K562 (cell line): ENCODE measurements around the gene SND1. TPM values are rescaled to one million over a fixed set of nuclear protein-coding genes. Genes with fewer than 3 reads are reported as not detected.

Source experiments
- ATF1 ChIP-seq, 2 experiments: fragments of 450-650 bp in 1 of 2; IDR thresholded peaks; 2 replicates each; pipeline ENCODE4 v1.6.1; 2016; ENCODE audit warnings: missing compliant biosample characterization in 1 of 2, missing genetic modification characterization in 1 of 2
- CEBPG ChIP-seq, 3 experiments: fragments of 200-800 bp in 1 of 3; sonication (Bioruptor generic) in 1 of 3; sonication (generic) in 1 of 3; formaldehyde crosslinking in 1 of 3; IDR thresholded peaks in 2 of 3; conservative IDR thresholded peaks in 1 of 3; 2 replicates each; pipeline versions ENCODE4 v1.6.1 to v1.8.0; 2016 to 2022; ENCODE audit warnings: missing compliant biosample characterization in 2 of 3, missing genetic modification characterization in 2 of 3, mild to moderate bottlenecking in 1 of 3, missing genetic modification reagents in 1 of 3
- HSF4 ChIP-seq: fragments of 250-450 bp; sonication (Bioruptor Pico); IDR thresholded peaks from 2 replicates; pipeline ENCODE4 v2.1.2; 2022; ENCODE audit warnings: mild to moderate bottlenecking, moderate library complexity, borderline replicate concordance
- KDM5B ChIP-seq: fragments of 200-600 bp; sonication (generic); IDR thresholded peaks from 2 replicates; pipeline ENCODE4 v1.6.1; 2012; ENCODE audit warnings: low read depth, mild to moderate bottlenecking, moderate library complexity, low read length, control low read depth, inconsistent platforms; ENCODE audit not compliant: insufficient replicate concordance
- MCM7 ChIP-seq, 2 experiments: fragments of 450-650 bp; IDR thresholded peaks; 2 replicates each; pipeline ENCODE4 v1.6.1; 2016 to 2018
- MTA2 ChIP-seq: fragments of 450-650 bp; IDR thresholded peaks from 2 replicates; pipeline ENCODE4 v1.6.1; 2016; ENCODE audit warnings: low read depth
- NFIX ChIP-seq: fragments of 250-450 bp; sonication (Bioruptor Pico); IDR thresholded peaks from 2 replicates; pipeline ENCODE4 v1.4.0; 2020; ENCODE audit warnings: low read depth, mild to moderate bottlenecking, moderate library complexity
- POLR2H ChIP-seq: IDR thresholded peaks from 2 replicates; pipeline ENCODE4 v1.6.1; 2016; ENCODE audit warnings: missing genetic modification characterization, low read depth, mild to moderate bottlenecking, control low read depth, missing compliant biosample characterization, moderate library complexity
- RAD21 ChIP-seq, 2 experiments: fragments of 250-450 bp in 1 of 2; fragments of 450-650 bp in 1 of 2; sonication (Bioruptor Pico) in 1 of 2; formaldehyde crosslinking in 1 of 2; IDR thresholded peaks in 1 of 2; conservative IDR thresholded peaks in 1 of 2; 2 replicates each; pipeline versions ENCODE4 v1.4.0 to v1.8.0; 2020 to 2022; ENCODE audit warnings: mild to moderate bottlenecking in 2 of 2, moderate library complexity in 1 of 2
- SMAD3 ChIP-seq: fragments of 450-650 bp; formaldehyde crosslinking; conservative IDR thresholded peaks from 2 replicates; pipeline ENCODE4 v1.4.0; 2020; ENCODE audit warnings: mild to moderate bottlenecking
- TEAD2 ChIP-seq: fragments of 450-650 bp; IDR thresholded peaks from 2 replicates; pipeline ENCODE4 v1.6.1; 2016; ENCODE audit warnings: missing genetic modification characterization, control low read depth, missing compliant biosample characterization
- XRCC3 ChIP-seq: fragments of 450-650 bp; IDR thresholded peaks from 2 replicates; pipeline ENCODE4 v1.6.1; 2017; ENCODE audit warnings: mild to moderate bottlenecking, moderate library complexity
- ZC3H4 ChIP-seq: sonication (generic); formaldehyde crosslinking; IDR thresholded peaks from 2 replicates; pipeline ENCODE4 v1.9.0; 2021; ENCODE audit warnings: missing genetic modification reagents, borderline replicate concordance
- ZFP36 ChIP-seq: fragments of 150-350 bp; IDR thresholded peaks from 2 replicates; pipeline ENCODE4 v1.6.1; 2018; ENCODE audit warnings: low read length, low read depth; ENCODE audit not compliant: partially characterized antibody
- ZNF23 ChIP-seq: fragments of 250-450 bp; sonication (Bioruptor Pico); IDR thresholded peaks from 2 replicates; pipeline ENCODE4 v1.4.0; 2020; ENCODE audit warnings: mild to moderate bottlenecking
- ZNF589 ChIP-seq: fragments of 200-800 bp; sonication (Bioruptor generic); IDR thresholded peaks from 2 replicates; pipeline ENCODE4 v1.6.1; 2016; ENCODE audit warnings: low read depth, missing genetic modification characterization, missing compliant biosample characterization
- polyA plus RNA-seq, 8 experiments: library from polyadenylated mRNA; depleted of rRNA in 4 of 8; stranded (reverse) in 5 of 8; unstranded in 3 of 8; fragments of >200 nt; fragmentation: Nextera tagmentation in 2 of 8; fragmentation: Illumina TruSeq in 1 of 8; extraction: Ambion mirVana in 2 of 8; extraction: Trizol in 1 of 8; gene quantifications; 2 replicates each; pipeline versions ENCODE4 v1.2.1 to v1.2.3, GENCODE V29; 2011 to 2014; ENCODE audit warnings: inconsistent platforms in 1 of 8, missing spikeins in 1 of 8
- total RNA-seq, 7 experiments: library from RNA; depleted of rRNA in 6 of 7; stranded (reverse); fragments of >200 nt in 6 of 7; fragmentation: Illumina TruSeq in 2 of 7; extraction: Trizol in 2 of 7; gene quantifications; 2 replicates each; pipeline versions ENCODE4 v1.2.1 to v1.2.3, GENCODE V29; 2011 to 2021; ENCODE audit warnings: low replicate concordance in 1 of 7
- TF ChIP-seq, protein P1 (sequence below), 2 experiments: fragments of 150-350 bp in 1 of 2; IDR thresholded peaks; 2 replicates each; pipeline ENCODE4 v1.6.1; 2012 to 2016; ENCODE audit warnings: low read depth in 2 of 2, low read length in 2 of 2, mild to moderate bottlenecking in 1 of 2, moderate library complexity in 1 of 2
- TF ChIP-seq, protein P2 (sequence below): fragments of 250-450 bp; sonication (Bioruptor Pico); IDR thresholded peaks from 2 replicates; pipeline ENCODE4 v1.5.0; 2020; ENCODE audit warnings: mild to moderate bottlenecking

SND1 gene
- total and polyA plus RNA-seq, 9 of the 15 experiments (the other 6 are each of a cell fraction or from before 2014, with no cell fraction given): 46.5 to 307 (median 191) TPM

- TF ChIP-seq HSF4 (CRISPR knock-in tag) (0 out of 2 replicates have a peak, but pooled peaks have one; percentile 13), ZC3H4 (CRISPR knock-in tag) (no peak), RAD21 (CRISPR knock-in tag; conservative IDR thresholded peaks at IDR 0.05 in 1 of 2, IDR thresholded peaks at IDR 0.05 in 1 of 2) (no peak), ZNF23 (no peak), ZNF589 (peak; percentile 80), ATF1 (CRISPR knock-in tag; IDR thresholded peaks at IDR 0.05) (no peak), ATF1 (tag; IDR thresholded peaks at IDR 0.05) (no peak), TEAD2 (tag) (peak; percentile 78), XRCC3 (no peak), SMAD3 (CRISPR knock-in tag) (no peak), CEBPG (CRISPR knock-in tag; IDR thresholded peaks at IDR 0.05) (peak; percentile 80), CEBPG (tag; conservative IDR thresholded peaks at IDR 0.05 in 1 of 2, IDR thresholded peaks at IDR 0.05 in 1 of 2) (peak; percentile 56 to 88; a peak in 3 of 4 replicates), ZFP36 (peak; percentile 41), POLR2H (0 out of 2 replicates have a peak, but pooled peaks have one; percentile 31), MCM7 (IDR thresholded peaks at IDR 0.05) (no peak), MTA2 (peak; percentile 93), NFIX (CRISPR knock-in tag) (no peak), KDM5B (no peak)
- TF ChIP-seq, protein P1, sequence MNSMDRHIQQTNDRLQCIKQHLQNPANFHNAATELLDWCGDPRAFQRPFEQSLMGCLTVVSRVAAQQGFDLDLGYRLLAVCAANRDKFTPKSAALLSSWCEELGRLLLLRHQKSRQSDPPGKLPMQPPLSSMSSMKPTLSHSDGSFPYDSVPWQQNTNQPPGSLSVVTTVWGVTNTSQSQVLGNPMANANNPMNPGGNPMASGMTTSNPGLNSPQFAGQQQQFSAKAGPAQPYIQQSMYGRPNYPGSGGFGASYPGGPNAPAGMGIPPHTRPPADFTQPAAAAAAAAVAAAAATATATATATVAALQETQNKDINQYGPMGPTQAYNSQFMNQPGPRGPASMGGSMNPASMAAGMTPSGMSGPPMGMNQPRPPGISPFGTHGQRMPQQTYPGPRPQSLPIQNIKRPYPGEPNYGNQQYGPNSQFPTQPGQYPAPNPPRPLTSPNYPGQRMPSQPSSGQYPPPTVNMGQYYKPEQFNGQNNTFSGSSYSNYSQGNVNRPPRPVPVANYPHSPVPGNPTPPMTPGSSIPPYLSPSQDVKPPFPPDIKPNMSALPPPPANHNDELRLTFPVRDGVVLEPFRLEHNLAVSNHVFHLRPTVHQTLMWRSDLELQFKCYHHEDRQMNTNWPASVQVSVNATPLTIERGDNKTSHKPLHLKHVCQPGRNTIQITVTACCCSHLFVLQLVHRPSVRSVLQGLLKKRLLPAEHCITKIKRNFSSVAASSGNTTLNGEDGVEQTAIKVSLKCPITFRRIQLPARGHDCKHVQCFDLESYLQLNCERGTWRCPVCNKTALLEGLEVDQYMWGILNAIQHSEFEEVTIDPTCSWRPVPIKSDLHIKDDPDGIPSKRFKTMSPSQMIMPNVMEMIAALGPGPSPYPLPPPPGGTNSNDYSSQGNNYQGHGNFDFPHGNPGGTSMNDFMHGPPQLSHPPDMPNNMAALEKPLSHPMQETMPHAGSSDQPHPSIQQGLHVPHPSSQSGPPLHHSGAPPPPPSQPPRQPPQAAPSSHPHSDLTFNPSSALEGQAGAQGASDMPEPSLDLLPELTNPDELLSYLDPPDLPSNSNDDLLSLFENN (IDR thresholded peaks at IDR 0.05; ENCODE audit: low read depth in 2 of 2, low read length in 2 of 2): peak in 1 of 2 experiments; percentile 67; a peak in 1 of 4 replicates
- TF ChIP-seq, protein P2, sequence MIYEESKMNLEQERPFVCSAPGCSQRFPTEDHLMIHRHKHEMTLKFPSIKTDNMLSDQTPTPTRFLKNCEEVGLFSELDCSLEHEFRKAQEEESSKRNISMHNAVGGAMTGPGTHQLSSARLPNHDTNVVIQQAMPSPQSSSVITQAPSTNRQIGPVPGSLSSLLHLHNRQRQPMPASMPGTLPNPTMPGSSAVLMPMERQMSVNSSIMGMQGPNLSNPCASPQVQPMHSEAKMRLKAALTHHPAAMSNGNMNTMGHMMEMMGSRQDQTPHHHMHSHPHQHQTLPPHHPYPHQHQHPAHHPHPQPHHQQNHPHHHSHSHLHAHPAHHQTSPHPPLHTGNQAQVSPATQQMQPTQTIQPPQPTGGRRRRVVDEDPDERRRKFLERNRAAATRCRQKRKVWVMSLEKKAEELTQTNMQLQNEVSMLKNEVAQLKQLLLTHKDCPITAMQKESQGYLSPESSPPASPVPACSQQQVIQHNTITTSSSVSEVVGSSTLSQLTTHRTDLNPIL (CRISPR knock-in tag): no peak
Observed at GRCh38 chr7:127986581-127987521, 334.9 kb downstream of the SND1 start (continued).
